ENCODE data around the gene TMEM101. TPM values are rescaled to one million over a fixed set of nuclear protein-coding genes. Genes with fewer than 3 reads are reported as not detected.

Gene TMEM101
- total and polyA plus RNA-seq, 2 donors (not counting 3 experiments of a cell fraction or from before 2014, with no cell fraction given): 30.4 to 60.2 TPM

DNA sequence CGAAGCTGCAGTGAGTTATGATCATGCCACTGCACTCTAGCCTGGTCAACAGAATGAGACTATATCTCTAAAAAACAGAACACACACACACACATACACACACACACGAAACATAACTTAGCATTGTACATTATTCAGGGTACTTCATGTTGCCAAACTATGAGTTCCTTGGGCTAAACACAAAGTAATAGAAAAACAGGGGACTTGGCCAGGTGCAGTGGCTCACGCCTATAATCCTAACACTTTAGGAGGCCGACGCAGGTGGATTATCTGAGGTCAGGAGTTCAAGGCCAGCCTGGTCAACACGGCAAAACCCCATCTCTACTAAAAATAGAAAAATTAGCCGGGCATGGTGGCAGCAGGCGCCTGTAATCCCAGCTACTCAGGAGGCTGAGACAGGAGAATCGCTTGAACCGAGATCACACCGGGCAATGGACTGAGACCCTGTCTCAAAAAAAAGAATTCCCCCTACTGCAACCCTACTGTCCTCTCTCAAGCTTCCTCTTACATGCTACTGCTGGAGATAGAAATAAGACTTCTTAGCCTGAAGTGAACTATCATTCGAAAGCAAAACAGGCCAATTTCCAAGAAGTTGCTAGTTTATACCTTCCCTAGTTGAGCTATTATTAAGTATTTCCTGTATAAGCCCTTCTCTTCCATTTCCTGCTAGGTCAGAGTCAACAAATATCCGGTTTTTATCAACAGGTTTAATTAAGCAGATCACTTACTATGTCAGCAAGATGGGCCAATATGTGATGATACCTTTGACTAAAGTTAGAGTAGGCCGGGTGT, 44.5 kb upstream of the TMEM101 start:
- POLR2A ChIA-PET: no interaction called here
- no peak for FAIRE-seq
- no peak for TF ChIP-seq JUN (IDR thresholded peaks at IDR 0.05; ENCODE audit: borderline replicate concordance, insufficient read depth, insufficient read length, low read depth)
- TF ChIP-seq FOS (IDR thresholded peaks at IDR 0.05; ENCODE audit: borderline replicate concordance, insufficient read depth, low read length): no peak
- TF ChIP-seq POLR2A (IDR thresholded peaks at IDR 0.05; ENCODE audit: low read depth, low read length): no peak
- TF ChIP-seq, protein P1, sequence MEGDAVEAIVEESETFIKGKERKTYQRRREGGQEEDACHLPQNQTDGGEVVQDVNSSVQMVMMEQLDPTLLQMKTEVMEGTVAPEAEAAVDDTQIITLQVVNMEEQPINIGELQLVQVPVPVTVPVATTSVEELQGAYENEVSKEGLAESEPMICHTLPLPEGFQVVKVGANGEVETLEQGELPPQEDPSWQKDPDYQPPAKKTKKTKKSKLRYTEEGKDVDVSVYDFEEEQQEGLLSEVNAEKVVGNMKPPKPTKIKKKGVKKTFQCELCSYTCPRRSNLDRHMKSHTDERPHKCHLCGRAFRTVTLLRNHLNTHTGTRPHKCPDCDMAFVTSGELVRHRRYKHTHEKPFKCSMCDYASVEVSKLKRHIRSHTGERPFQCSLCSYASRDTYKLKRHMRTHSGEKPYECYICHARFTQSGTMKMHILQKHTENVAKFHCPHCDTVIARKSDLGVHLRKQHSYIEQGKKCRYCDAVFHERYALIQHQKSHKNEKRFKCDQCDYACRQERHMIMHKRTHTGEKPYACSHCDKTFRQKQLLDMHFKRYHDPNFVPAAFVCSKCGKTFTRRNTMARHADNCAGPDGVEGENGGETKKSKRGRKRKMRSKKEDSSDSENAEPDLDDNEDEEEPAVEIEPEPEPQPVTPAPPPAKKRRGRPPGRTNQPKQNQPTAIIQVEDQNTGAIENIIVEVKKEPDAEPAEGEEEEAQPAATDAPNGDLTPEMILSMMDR (IDR thresholded peaks at IDR 0.05; ENCODE audit: extremely low read depth in 1 of 2, insufficient read depth in 1 of 2, low read depth in 1 of 2, low read length in 2 of 2): no peak
- no peak for TF ChIP-seq MYC (IDR thresholded peaks at IDR 0.05; ENCODE audit: low read depth, low read length)
- TF ChIP-seq POLR2AphosphoS5 (IDR thresholded peaks at IDR 0.05; ENCODE audit: insufficient read depth, low read depth, low read length): no peak
- no peak for TF ChIP-seq EZH2 (IDR thresholded peaks at IDR 0.05; ENCODE audit: borderline replicate concordance, low read depth, low read length, severe bottlenecking)
- TF ChIP-seq, protein P2, sequence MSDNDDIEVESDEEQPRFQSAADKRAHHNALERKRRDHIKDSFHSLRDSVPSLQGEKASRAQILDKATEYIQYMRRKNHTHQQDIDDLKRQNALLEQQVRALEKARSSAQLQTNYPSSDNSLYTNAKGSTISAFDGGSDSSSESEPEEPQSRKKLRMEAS (IDR thresholded peaks at IDR 0.05; ENCODE audit: insufficient read depth, insufficient read length): no peak
- no peak for TF ChIP-seq GATA2 (IDR thresholded peaks at IDR 0.05; ENCODE audit: insufficient read depth, insufficient read length, low read depth, low read length)
- dilution Hi-C loops (cut with MboI; ENCODE audit: extremely low pct_ligation_motif_present, low sequenced_read_pairs) (no loop called here), intact Hi-C loops (cut with micrococcal nuclease) (no loop called here)
- H3K9me3 ChIP-seq (replicated peaks; ENCODE audit: control insufficient read depth, insufficient read depth, low read length): no peaks in the 10 kb centered on the region
- H3K36me3 ChIP-seq (ENCODE audit: control insufficient read depth in 2 of 2, extremely low read depth in 1 of 2, insufficient read depth in 2 of 2, low read length in 2 of 2): peaks cover 8 to 26% of the 10 kb centered on the region in 2 experiments
- H3K4me2 ChIP-seq (ENCODE audit: insufficient read depth, low read length): no peak overlapping the region
- H3K4me1 ChIP-seq (ENCODE audit: control insufficient read depth, extremely low read depth, insufficient read depth, low read length): peaks cover 7% of the 10 kb centered on the region
- no peaks in the 10 kb centered on the region for H3K9me1 ChIP-seq (replicated peaks; ENCODE audit: control insufficient read depth, extremely low read depth, insufficient read depth, low read length)
- H3K9ac ChIP-seq (replicated peaks; ENCODE audit: extremely low read depth, insufficient read depth, low read length): no peak overlapping the region
- CTCF ChIA-PET: interaction anchor here (0.7 to 2.8 kb wide), 4 partner anchors 15 to 115 kb away, joined by 3 to 12 read pairs (median 10); no protein-coding TSS in a partner anchor
- peaks cover 87% of the 10 kb centered on the region for H3K79me2 ChIP-seq (ENCODE audit: control insufficient read depth, insufficient read depth, low read length)
- no peaks in the 10 kb centered on the region for H3K27me3 ChIP-seq (ENCODE audit: control insufficient read depth in 2 of 2, insufficient read depth in 2 of 2, low read length in 2 of 2)
- no peaks in the 10 kb centered on the region for H4K20me1 ChIP-seq (replicated peaks; ENCODE audit: control insufficient read depth, extremely low read depth, insufficient read depth, low read length)
- no peak overlapping the region for H3K4me3 ChIP-seq (replicated peaks in 1 of 3; ENCODE audit: insufficient read depth in 1 of 3, low read depth in 1 of 3, low read length in 3 of 3)
- no peak overlapping the region for H2AFZ ChIP-seq (ENCODE audit: low read depth, low read length)
- no peak for DNase-seq (ENCODE audit: low read depth, low spot score)
- no peak overlapping the region for H3K27ac ChIP-seq (ENCODE audit: insufficient read depth, low read depth, low read length)
- BruUV-seq (replicated peaks): no TSS peak

Measured in endothelial cell of umbilical vein (primary cell).